Stomach smooth muscle (tissue), 2 donors: ENCODE measurements around the gene ZNF628.

Source experiments
- H3K27ac ChIP-seq: one replicate; pipeline ENCODE4 v1.7.0; 2013; ENCODE audit warnings: mild to moderate bottlenecking, low read length, inconsistent platforms
- H3K27me3 ChIP-seq, 2 donors: one replicate each; pipeline ENCODE4 v1.7.0; 2013; ENCODE audit warnings: low read length in 2 of 2; ENCODE audit not compliant: insufficient read depth in 2 of 2, control insufficient read depth in 1 of 2
- H3K36me3 ChIP-seq, 2 donors: one replicate each; pipeline ENCODE4 v1.7.0; 2013; ENCODE audit warnings: low read length in 2 of 2; ENCODE audit not compliant: control insufficient read depth in 2 of 2, insufficient read depth in 2 of 2
- H3K4me1 ChIP-seq: one replicate; pipeline ENCODE4 v1.7.0; 2013; ENCODE audit warnings: low read length; ENCODE audit not compliant: control insufficient read depth, insufficient read depth
- H3K4me3 ChIP-seq, 2 donors: one replicate each; pipeline ENCODE4 v1.7.0; 2013; ENCODE audit warnings: low read length in 2 of 2
- H3K9ac ChIP-seq, 2 donors: one replicate each; pipeline ENCODE4 v1.7.0; 2013; ENCODE audit warnings: low read length in 2 of 2, mild to moderate bottlenecking in 1 of 2
- H3K9me3 ChIP-seq, 2 donors: one replicate each; pipeline ENCODE4 v1.7.0; 2013; ENCODE audit warnings: low read length in 2 of 2; ENCODE audit not compliant: control insufficient read depth in 2 of 2
- donor health status: healthy.
- donor health status: Pancreatic carcinoma.

ZNF628 gene

GRCh38 chr19:55527197-55528029, 51.0 kb downstream of the ZNF628 start:
- Histone ChIP-seq H3K27ac (no peak overlapping the region), H3K9ac (no peak overlapping the region), H3K9me3 (no peaks in the 10 kb centered on the region), H3K36me3 (no peaks in the 10 kb centered on the region), H3K4me1 (peaks cover 8% of the 10 kb centered on the region), H3K27me3 (peaks cover 4 to 22% of the 10 kb centered on the region in 2 donors), H3K4me3 (no peak overlapping the region)

GRCh38 chr19:55528030-55528803, 51.8 kb downstream of the ZNF628 start:
- H3K9me3 ChIP-seq = no peaks in the 10 kb centered on the region
- H3K9ac ChIP-seq = no peak overlapping the region
- no peak overlapping the region for H3K4me3 ChIP-seq
- no peaks in the 10 kb centered on the region for H3K36me3 ChIP-seq
- no peak overlapping the region for H3K27ac ChIP-seq
- peaks cover 4 to 22% of the 10 kb centered on the region in 2 donors for H3K27me3 ChIP-seq
- peaks cover 8% of the 10 kb centered on the region for H3K4me1 ChIP-seq

DNA sequence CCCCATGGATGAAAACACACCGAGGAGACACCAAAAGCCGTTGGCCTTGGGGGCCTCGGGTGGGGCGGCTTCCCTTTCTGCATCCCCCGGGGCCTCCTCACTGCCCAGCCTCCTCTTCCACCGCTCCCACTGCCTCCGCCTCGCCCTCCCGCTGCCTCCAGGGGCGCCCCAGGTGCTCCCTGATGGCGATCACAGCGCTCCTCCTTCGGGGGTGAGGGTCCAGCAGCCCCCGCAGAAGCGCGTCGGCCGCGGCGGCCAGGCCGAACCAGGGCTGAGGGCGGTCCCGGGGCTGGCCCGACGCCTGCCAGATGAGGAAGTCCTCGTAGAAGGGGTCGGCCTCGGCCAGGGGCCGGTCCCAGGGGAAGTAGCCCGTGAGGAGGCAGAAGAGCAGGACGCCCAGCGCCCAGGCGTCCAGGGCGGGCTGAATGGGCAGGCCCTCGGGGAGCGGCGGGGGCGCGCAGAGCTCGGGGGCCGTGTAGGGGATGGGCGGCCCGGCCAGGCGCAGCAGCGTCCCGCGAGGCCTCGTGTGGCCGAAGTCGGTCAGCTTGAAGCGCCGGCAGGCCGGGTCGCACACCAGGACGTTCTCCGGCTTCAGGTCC, 53.3 kb downstream of the ZNF628 start:
- Histone ChIP-seq H3K27ac (no peak overlapping the region), H3K9me3 (no peaks in the 10 kb centered on the region), H3K4me1 (peaks cover 8% of the 10 kb centered on the region), H3K9ac (no peak overlapping the region), H3K4me3 (no peak overlapping the region), H3K27me3 (peaks cover 4 to 22% of the 10 kb centered on the region in 2 donors), H3K36me3 (no peaks in the 10 kb centered on the region)

GRCh38 chr19:55530996-55531395, 54.6 kb downstream of the ZNF628 start:
- H3K27ac ChIP-seq = no peak overlapping the region
- no peak overlapping the region for H3K4me3 ChIP-seq
- H3K4me1 ChIP-seq = peaks cover 8% of the 10 kb centered on the region
- peaks cover 4 to 22% of the 10 kb centered on the region in 2 donors for H3K27me3 ChIP-seq
- H3K9me3 ChIP-seq = no peaks in the 10 kb centered on the region
- H3K9ac ChIP-seq = no peak overlapping the region
- H3K36me3 ChIP-seq = no peaks in the 10 kb centered on the region
